T-cell (primary cell): ENCODE measurements around the gene IL1RL2. TPM values are rescaled to one million over a fixed set of nuclear protein-coding genes. Genes with fewer than 3 reads are reported as not detected.

Experiments
- ATAC-seq, 4 experiments: fragments of 200-7000 bp in 3 of 4; fragments of 150-1000 bp in 1 of 4; cut with Tn5 transposase; replicated peaks in 1 of 4; 1 replicate in 3 of 4; 2 replicates in 1 of 4; pipeline ENCODE4 v1.10.0; 2021; ENCODE audit warnings: moderate library complexity in 3 of 4, mild to moderate bottlenecking in 2 of 4, moderate number of reproducible peaks in 1 of 4
- CTCF ChIA-PET, 2 donors: fragments of 300-600 bp; sonication (Branson Sonifier 250); formaldehyde crosslinking; loops; one replicate each; lab custom pipeline; 2022; ENCODE audit warnings: antibody characterized with exemption in 2 of 2; lab: Charles Lee
- POLR2A ChIA-PET, 2 donors: fragments of 300-600 bp; sonication (Branson Sonifier 250); formaldehyde crosslinking; loops; one replicate each; lab custom pipeline; 2022; ENCODE audit warnings: antibody characterized with exemption in 2 of 2; lab: Charles Lee
- DNase-seq, 35 experiments: peaks; one replicate each; pipeline versions ENCODE4 v3.0.0 to v3.0.0-alpha.2; 2013 to 2023
- H3K27ac ChIP-seq: one replicate; pipeline ENCODE4 v1.5.1; 2013; ENCODE audit warnings: low read length
- H3K27me3 ChIP-seq, 2 experiments: replicated peaks in 1 of 2; 1 replicate in 1 of 2; 2 replicates in 1 of 2; pipeline versions ENCODE4 v1.6.1 to v1.7.0; 2013; ENCODE audit warnings: low read length in 1 of 2, mixed read lengths in 1 of 2; ENCODE audit not compliant: control insufficient read depth in 2 of 2, insufficient read depth in 2 of 2; ENCODE audit errors: extremely low read depth in 1 of 2
- H3K36me3 ChIP-seq, 2 donors: 1 replicate in 1 of 2; 2 replicates in 1 of 2; pipeline versions ENCODE4 v1.6.1 to v1.7.0; 2013; ENCODE audit warnings: low read length in 1 of 2; ENCODE audit not compliant: control insufficient read depth in 2 of 2, insufficient read depth in 1 of 2; ENCODE audit errors: extremely low read depth in 1 of 2
- H3K4me1 ChIP-seq, 2 experiments: 1 replicate in 1 of 2; 2 replicates in 1 of 2; pipeline versions ENCODE4 v1.6.1 to v1.7.0; 2013; ENCODE audit warnings: low read length in 2 of 2, mixed read lengths in 1 of 2; ENCODE audit not compliant: insufficient read depth in 2 of 2, control insufficient read depth in 1 of 2; ENCODE audit errors: extremely low read depth in 1 of 2
- H3K4me3 ChIP-seq, 2 donors: 1 replicate in 1 of 2; 2 replicates in 1 of 2; pipeline versions ENCODE4 v1.5.1 to v1.7.0; 2013; ENCODE audit warnings: mild to moderate bottlenecking in 2 of 2, low read length in 1 of 2, moderate library complexity in 1 of 2; ENCODE audit not compliant: control insufficient read depth in 1 of 2; ENCODE audit errors: extremely low read depth in 1 of 2
- H3K9me3 ChIP-seq: 2 replicates; pipeline ENCODE4 v1.7.0; 2013
- H3K27ac Mint-ChIP-seq, 2 donors: one replicate each; pipeline ENCODE4 v1.8.0; 2020 to 2021; ENCODE audit warnings: mild to moderate bottlenecking in 2 of 2, mixed read lengths in 2 of 2
- H3K27me3 Mint-ChIP-seq, 2 donors: one replicate each; pipeline ENCODE4 v1.8.0; 2021 to 2022; ENCODE audit warnings: mixed read lengths in 2 of 2
- H3K36me3 Mint-ChIP-seq: one replicate; pipeline ENCODE4 v1.8.0; 2021; ENCODE audit warnings: mixed read lengths
- H3K4me1 Mint-ChIP-seq, 3 donors: one replicate each; pipeline ENCODE4 v1.8.0; 2020 to 2022; ENCODE audit warnings: mixed read lengths in 3 of 3, mild to moderate bottlenecking in 1 of 3
- H3K4me3 Mint-ChIP-seq, 3 donors: one replicate each; pipeline ENCODE4 v1.8.0; 2020 to 2022; ENCODE audit warnings: mild to moderate bottlenecking in 3 of 3, mixed read lengths in 3 of 3, moderate library complexity in 3 of 3
- H3K9me3 Mint-ChIP-seq, 3 donors: one replicate each; pipeline ENCODE4 v1.8.0; 2020 to 2022; ENCODE audit warnings: mixed read lengths in 3 of 3
- WGBS: methylation state at CpG from one replicate; pipeline ENCODE4 v1.1.5; 2013; ENCODE audit warnings: missing lambda C conversion rate; ENCODE audit not compliant: insufficient coverage; 5-methylcytosine and 5-hydroxymethylcytosine counted together
- total RNA-seq, 35 experiments: library from RNA in 6 of 35; stranded (reverse) in 6 of 35; fragments of 120-200 nt in 1 of 35; gene quantifications; one replicate each; pipeline versions ENCODE4 v1.2.1 to v1.2.4 and lab custom pipeline; 2013 to 2026

IL1RL2 gene
- total RNA-seq, 5 donors from 2014 or later (not counting 1 experiment from before 2014, with no cell fraction given), result not detected

DNA sequence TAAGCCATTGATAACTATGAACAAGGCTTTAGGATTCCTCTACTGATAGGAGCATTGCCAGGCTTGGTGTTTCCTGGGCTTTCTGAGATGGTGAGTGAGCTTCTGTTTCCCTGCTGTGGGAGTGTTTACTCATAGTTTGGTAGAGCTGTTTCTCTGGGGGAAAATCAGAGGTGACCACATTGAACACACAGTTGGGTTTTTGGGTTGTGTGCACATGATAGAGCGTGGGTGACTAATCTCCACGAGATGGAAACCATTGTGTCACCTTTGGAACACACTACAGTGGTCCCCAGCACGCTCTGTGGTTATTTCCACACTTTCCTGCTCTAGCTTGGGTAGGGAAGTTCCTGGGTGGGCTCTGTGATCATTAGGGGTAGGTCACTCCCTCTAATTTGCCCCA is 38.9 kb upstream of the IL1RL2 start:
- Mint-ChIP-seq H3K27me3 (peaks cover 8 to 18% of the 10 kb centered on the region in 2 donors), H3K4me3 (no peak overlapping the region), H3K36me3 (peaks cover 6% of the 10 kb centered on the region), H3K4me1 (peaks cover 0 to 6% (median 4%) of the 10 kb centered on the region in 3 donors), H3K27ac (no peak overlapping the region), H3K9me3 (peaks cover 30 to 63% (median 31%) of the 10 kb centered on the region in 3 donors)
- Histone ChIP-seq H3K27ac (no peak overlapping the region), H3K4me3 (no peak overlapping the region), H3K9me3 (no peaks in the 10 kb centered on the region), H3K27me3 (peaks cover 0 to 23% of the 10 kb centered on the region in 2 experiments), H3K4me1 (peaks cover 0 to 3% of the 10 kb centered on the region in 2 experiments), H3K36me3 (no peaks in the 10 kb centered on the region)
- no CpG with 5 or more reads among the region's 3 CpGs for WGBS
- ATAC-seq (no peak), DNase-seq (no peak)
- ChIA-PET POLR2A (no interaction called here), CTCF (no interaction called here)

DNA sequence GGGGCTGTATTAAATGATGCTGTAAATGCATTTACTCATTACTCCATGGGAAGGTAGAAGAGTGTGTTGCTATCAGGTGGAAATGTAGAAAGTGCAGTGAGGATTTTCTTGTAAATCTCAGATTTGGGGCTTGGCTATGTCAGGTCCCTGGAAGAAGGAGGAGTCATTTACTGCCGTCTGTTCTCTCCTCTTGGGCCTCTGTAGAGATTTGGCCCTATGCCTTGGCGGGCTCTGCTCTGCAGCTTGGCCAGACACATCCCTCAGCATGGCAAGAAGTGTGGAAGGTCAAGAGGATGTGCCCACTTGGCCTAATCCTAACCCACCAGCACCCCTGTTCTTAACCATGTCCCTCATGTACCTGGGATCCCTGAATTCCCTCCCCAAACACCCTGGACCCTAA is 37.6 kb upstream of the IL1RL2 start:
- H3K4me1 Mint-ChIP-seq, result peaks cover 0 to 2% (median 0%) of the 10 kb centered on the region in 3 donors
- WGBS, result 100% methylated on average over 1 of the region's 2 CpGs
- POLR2A ChIA-PET, result no interaction called here
- Histone ChIP-seq H3K4me1 (no peaks in the 10 kb centered on the region), H3K4me3 (no peak overlapping the region), H3K27ac (no peak overlapping the region), H3K27me3 (peaks cover 0 to 12% of the 10 kb centered on the region in 2 experiments), H3K36me3 (no peaks in the 10 kb centered on the region), H3K9me3 (no peaks in the 10 kb centered on the region)
- ATAC-seq (no peak), DNase-seq (no peak)
- H3K9me3 Mint-ChIP-seq, result peaks cover 30 to 58% (median 31%) of the 10 kb centered on the region in 3 donors
- peaks cover 6% of the 10 kb centered on the region for H3K36me3 Mint-ChIP-seq
- no peak overlapping the region for H3K4me3 Mint-ChIP-seq
- CTCF ChIA-PET, result no interaction called here
- H3K27me3 Mint-ChIP-seq, result peaks cover 3 to 6% of the 10 kb centered on the region in 2 donors
- H3K27ac Mint-ChIP-seq, result no peak overlapping the region

DNA sequence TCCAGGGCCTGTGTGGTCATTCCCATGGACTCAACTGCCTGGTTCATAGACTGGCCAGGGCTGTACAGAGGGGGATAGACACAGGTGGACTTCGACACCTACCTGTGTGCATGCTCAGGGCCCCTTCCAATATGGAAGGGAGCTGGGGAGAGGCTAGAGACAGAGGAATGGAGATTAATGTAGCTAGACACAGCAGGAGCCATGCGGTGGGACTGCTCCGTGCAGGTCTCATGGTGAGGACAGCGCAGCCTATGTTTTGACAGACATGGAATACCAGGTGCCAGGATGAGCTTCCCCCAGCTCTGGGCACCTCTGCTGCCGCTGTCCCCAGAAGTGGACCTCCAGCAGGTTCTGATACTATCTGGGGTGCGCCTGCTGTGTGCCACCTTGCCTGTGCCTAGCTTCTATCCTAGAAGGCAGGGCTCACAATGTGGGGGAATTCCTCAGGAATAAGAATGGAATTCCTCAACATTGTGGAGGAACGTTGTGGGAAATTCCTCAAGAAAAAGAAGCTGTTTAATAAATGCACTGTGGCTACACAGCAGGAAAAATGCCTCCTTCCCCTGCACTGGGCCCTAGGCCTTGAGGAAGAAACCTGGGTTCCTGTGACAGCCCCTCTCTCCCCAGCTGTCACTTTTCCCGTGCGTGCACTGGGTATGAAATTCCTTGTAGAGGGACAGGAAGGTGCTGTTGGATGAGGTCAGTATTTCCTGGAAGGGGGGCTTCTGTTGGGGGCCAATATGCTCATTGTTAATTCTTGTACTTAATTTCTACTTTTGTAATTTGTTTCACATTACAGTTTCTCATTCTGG is 37.0 kb upstream of the IL1RL2 start:
- ChIA-PET CTCF (no interaction called here), POLR2A (no interaction called here)
- Mint-ChIP-seq H3K4me3 (no peak overlapping the region), H3K9me3 (peaks cover 26 to 53% (median 27%) of the 10 kb centered on the region in 3 donors), H3K27me3 (peaks cover under 1 to 5% of the 10 kb centered on the region in 2 donors), H3K36me3 (peaks cover 6% of the 10 kb centered on the region), H3K4me1 (peaks cover 0 to 2% (median 0%) of the 10 kb centered on the region in 3 donors), H3K27ac (no peak overlapping the region)
- H3K36me3 ChIP-seq, result no peaks in the 10 kb centered on the region
- WGBS, result 95% methylated on average over 7 of the region's 9 CpGs
- H3K27ac ChIP-seq, result no peak overlapping the region
- DNase-seq, result no peak
- peaks cover 0 to 8% of the 10 kb centered on the region in 2 experiments for H3K27me3 ChIP-seq
- no peak overlapping the region for H3K4me3 ChIP-seq
- ATAC-seq, result no peak
- no peaks in the 10 kb centered on the region for H3K4me1 ChIP-seq
- no peaks in the 10 kb centered on the region for H3K9me3 ChIP-seq

DNA sequence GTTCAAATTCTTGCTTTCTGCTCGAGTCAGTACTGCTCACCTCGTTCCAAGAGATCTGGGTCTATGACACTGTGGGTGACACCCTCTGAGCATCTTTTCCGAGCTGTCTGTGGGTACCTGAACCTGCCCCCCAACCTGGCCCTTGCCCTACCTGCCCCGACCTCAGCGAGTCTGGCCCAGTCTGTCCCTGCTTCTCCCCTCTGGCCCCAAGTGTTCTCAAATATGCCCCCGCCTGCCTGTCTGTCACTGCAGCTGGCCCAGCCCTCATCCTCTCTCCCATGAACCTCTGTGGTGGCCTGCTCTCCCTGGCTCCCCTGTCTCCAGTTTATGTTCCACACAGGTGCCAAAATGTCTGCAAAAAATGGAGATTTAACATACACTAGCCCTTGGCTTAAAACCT is 32.5 kb upstream of the IL1RL2 start:
- no peaks in the 10 kb centered on the region for H3K9me3 ChIP-seq
- H3K4me3 ChIP-seq, result no peak overlapping the region
- H3K36me3 ChIP-seq, result no peaks in the 10 kb centered on the region
- H3K36me3 Mint-ChIP-seq, result no peaks in the 10 kb centered on the region
- 86% methylated on average over 6 of the region's 6 CpGs for WGBS
- no peaks in the 10 kb centered on the region for H3K4me1 Mint-ChIP-seq
- ChIA-PET POLR2A (no interaction called here), CTCF (no interaction called here)
- no peak overlapping the region for H3K4me3 Mint-ChIP-seq
- H3K4me1 ChIP-seq, result no peaks in the 10 kb centered on the region
- H3K27me3 ChIP-seq, result no peaks in the 10 kb centered on the region
- no peaks in the 10 kb centered on the region for H3K27me3 Mint-ChIP-seq
- H3K9me3 Mint-ChIP-seq, result peaks cover 0 to 12% (median 0%) of the 10 kb centered on the region in 3 donors
- DNase-seq (no peak), ATAC-seq (no peak)
- H3K27ac ChIP-seq, result no peak overlapping the region
- no peak overlapping the region for H3K27ac Mint-ChIP-seq

DNA sequence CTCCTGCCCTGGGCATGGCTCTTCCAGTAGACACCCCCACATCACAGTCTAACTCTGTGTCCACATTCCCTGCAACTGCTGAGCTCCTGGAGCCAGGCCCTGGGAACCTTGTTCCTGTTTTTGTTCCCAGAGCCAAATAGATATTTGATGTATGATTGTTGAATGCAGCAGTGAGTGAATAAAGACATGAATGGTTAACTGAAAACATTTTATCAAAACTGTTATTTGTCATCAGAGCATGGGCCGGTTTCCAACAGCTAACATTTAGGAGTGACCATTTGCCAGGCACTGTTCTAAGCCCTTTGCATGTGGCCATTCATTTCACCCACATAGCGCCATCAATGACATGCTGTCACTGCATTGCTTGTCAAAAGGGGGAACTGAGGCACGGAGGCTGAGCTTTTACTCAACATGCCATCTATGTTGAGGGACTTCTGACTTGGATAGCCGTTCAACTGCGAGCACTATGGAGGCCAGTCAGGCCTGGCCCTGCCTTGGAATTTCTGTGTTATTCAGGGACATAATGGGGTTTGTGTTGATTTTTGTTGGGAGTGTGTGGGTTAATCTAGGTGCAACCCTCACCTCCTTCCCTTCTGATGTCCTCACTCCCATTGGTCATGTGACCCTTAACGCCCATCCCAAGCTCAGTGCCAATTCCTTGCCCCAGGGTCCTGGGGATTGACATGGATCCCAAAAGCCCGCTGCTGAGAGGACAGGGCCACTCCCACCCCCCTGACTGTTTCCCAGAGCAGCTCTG is 31.7 kb upstream of the IL1RL2 start:
- Histone ChIP-seq H3K4me3 (no peak overlapping the region), H3K36me3 (no peaks in the 10 kb centered on the region), H3K9me3 (no peaks in the 10 kb centered on the region), H3K27me3 (no peaks in the 10 kb centered on the region), H3K4me1 (no peaks in the 10 kb centered on the region), H3K27ac (no peak overlapping the region)
- H3K4me3 Mint-ChIP-seq, result no peak overlapping the region
- no peaks in the 10 kb centered on the region for H3K36me3 Mint-ChIP-seq
- peaks cover 0 to 9% (median 0%) of the 10 kb centered on the region in 3 donors for H3K9me3 Mint-ChIP-seq
- 94% methylated on average over 3 of the region's 7 CpGs for WGBS
- H3K27me3 Mint-ChIP-seq, result no peaks in the 10 kb centered on the region
- no peaks in the 10 kb centered on the region for H3K4me1 Mint-ChIP-seq
- ChIA-PET CTCF (interaction anchor here in 1 of 2 donors (0.7 kb wide), 1 partner anchor 195 kb away, joined by 3 read pairs; no protein-coding TSS in a partner anchor), POLR2A (no interaction called here)
- DNase-seq, result no peak
- no peak for ATAC-seq
- H3K27ac Mint-ChIP-seq, result no peak overlapping the region

DNA sequence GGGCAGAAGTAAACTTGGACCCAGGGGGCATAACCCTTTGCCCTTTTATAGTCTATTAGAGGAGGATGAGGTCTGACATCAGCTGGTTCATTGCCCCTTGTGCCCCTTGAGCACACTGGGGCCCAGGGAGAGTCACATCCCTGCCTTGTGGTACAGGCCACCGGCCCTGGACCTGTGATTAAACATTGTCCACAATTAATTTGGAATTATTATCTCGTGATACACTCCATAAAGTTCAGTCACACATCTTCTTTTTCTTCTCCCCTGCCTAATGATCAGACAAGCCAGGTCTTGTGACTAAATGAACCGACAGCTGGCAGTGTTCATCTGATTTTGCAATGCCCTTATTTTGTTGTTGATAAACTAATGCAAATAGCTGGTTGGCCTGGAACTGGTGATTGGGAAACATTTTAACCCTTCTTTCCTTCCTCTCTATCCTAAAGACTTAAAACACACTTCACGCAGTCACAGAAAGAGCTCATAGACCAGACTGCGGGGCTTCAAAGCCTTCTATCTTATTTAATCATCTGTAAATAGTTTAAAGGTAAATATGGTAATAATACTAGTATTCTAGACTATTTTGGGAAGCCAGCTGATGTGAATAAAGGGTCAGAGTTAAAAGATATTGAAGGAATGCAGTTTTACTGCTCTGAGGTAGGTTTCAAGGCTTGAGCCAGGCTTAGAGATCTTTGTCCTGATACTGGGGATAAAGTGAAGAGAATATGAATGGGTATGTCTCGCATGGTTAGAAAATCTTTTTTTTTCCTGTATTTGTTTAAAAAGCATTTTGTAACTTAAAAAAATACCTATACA is 30.9 kb upstream of the IL1RL2 start:
- DNase-seq (no peak), ATAC-seq (no peak)
- no CpG with 5 or more reads among the region's 6 CpGs for WGBS
- Histone ChIP-seq H3K27ac (no peak overlapping the region), H3K4me1 (no peaks in the 10 kb centered on the region), H3K27me3 (no peaks in the 10 kb centered on the region), H3K9me3 (no peaks in the 10 kb centered on the region), H3K4me3 (no peak overlapping the region), H3K36me3 (no peaks in the 10 kb centered on the region)
- peaks cover 0 to 2% (median 0%) of the 10 kb centered on the region in 3 donors for H3K9me3 Mint-ChIP-seq
- H3K27ac Mint-ChIP-seq, result no peak overlapping the region
- H3K27me3 Mint-ChIP-seq, result no peaks in the 10 kb centered on the region
- peaks cover 3% of the 10 kb centered on the region for H3K36me3 Mint-ChIP-seq
- CTCF ChIA-PET, result interaction anchor here in 1 of 2 donors (0.6 to 0.7 kb wide), 2 partner anchors 16 to 194 kb away, joined by 3 to 6 read pairs; no protein-coding TSS in a partner anchor
- POLR2A ChIA-PET, result no interaction called here
- H3K4me1 Mint-ChIP-seq, result no peaks in the 10 kb centered on the region
- no peak overlapping the region for H3K4me3 Mint-ChIP-seq
